NCI-H146 (cell line): ENCODE data around the gene TPH1.

Source experiments
- DNase-seq: peaks from one replicate; lab custom pipeline; 2025; lab: John Stamatoyannopoulos, UW

Gene TPH1

DNA sequence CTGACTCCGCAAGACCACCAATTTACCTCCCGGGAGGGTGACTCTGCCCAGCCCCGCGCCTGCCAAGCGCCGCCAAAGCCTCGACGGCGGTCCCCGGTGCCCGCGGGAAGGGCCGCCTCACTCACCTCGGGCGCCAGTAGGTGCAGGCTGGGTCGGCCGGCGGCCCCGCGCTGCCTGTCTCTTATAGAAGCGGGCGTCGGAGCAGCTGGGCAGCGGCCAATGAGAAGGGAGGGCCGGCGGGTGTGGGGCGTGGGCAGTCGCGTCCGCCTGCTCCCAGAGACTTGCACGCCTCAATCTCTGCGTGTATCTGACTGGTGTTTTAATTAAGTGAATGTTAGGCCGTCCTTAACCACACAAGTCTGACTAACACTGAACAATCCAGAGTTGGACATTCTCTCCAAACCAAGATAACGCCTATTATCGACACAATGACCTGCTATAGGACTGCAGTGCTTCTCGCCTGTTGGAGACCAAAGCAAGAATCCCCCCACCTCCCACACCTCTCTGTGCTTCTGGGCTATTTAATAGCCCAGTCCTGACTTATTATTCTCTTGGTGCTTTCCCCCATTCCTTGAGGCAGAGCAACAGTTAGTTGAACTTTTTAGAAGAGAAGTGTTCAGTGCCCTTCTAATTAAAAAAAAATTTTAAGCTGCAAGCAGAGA lies at the start of gene TPH1:
Gene TPH1 (minus strand): TSS at position 154 of the 662 bp plus-strand sequence. CDS start 5,507 bp downstream, outside the sequence.
- DNase-seq, result peak; percentile 77

DNA sequence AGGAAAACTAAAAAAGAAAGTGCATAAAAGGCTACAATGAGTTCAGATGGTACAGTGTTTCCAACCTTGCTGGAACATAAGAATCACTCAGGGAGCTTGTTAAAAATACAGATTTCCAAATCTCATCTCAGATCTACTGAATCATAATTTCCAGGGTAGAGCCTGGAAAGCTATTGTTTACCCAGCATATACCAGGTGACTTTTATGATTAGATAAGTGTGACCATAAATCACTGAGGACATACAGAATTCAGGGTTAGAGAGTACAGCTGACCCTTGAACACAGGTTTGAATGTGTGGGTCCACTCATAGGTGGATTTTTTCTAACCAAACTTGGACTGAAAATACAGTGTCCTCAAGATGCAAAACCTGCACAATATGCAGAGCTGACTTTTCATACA lies 47.9 kb upstream of the TPH1 start:
- DNase-seq, result no peak

DNA sequence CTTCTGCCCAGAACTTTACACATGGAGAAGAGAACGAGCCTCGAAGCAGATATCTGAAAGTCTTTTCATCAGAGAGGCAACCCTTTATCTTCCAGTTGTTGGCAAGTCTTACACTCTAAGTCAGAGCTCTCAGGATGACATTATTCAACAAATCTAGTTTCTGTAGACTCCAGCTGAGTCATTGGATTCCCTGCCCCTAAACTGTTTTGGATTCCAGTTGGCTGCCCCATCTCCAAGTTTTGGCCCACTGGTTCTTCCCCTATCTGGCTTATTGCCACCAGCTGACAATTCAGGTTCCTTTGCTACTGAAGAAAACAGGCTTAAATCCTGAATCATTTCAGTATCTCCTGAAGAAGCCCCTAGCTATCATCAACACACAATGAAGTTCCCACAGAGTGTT lies 45.7 kb upstream of the TPH1 start:
- DNase-seq, result no peak

DNA sequence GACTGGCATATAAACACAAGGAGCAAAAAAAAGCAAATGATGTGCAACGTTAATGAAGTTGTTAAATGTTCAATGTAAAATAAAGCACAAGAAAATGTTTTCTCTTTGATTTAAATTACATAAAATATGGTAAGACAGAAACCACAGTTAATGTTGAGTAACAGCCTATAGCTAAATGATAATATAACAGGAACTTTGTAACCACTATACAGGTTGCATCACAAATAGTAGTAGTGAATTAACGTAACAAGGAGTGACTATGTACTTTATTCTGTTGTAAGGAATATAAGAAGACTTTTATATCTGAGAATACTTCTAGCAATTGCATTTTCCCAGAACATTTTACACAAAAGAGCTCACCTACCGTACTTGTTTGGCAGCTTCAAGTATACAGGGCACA lies 42.9 kb upstream of the TPH1 start:
- no peak for DNase-seq

DNA sequence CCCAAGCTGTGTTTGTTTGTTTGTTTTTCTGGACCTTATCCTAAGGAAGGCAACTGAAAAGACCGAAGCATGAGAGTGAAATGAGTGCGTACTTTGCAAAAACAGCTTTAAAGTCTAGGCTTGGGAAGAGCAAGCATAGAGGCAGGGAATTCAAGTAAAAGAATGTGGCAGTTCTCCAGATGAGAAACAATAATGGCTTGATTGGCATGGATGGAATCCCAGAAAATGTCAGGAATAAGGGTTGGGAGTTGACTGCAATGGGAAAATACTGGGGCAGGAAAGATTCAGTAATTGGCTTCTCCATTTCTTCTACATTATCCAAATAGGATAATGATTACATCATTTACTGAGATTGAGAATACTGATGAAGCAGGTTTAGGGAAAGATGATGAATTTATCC lies 42.3 kb upstream of the TPH1 start:
- DNase-seq, result no peak

- no peak for DNase-seq
These were observed 35.5 kb upstream of the TPH1 start for GRCh38 chr11:18081551-18081950.

DNA sequence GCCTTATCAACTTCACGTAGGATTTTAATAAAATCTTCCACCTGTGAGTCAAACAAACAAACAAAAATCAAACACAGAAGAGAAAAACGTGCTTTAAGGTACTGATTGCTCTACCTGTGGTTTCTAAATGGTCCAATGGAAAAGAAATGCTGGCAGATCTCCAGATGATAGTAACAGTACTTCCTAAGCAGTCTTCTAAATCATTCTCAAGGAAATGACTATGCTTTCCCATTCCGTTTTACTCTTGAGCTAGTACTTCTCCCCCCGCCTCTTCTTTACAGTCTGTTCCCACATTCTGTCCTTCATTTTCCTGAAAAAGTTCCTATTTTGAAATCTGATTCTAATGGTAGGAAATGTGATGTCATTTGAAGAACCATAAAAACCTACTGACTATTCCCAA lies 34.4 kb upstream of the TPH1 start:
- no peak for DNase-seq

- DNase-seq, result no peak
These were observed 32.8 kb upstream of the TPH1 start for GRCh38 chr11:18078909-18079308.

DNA sequence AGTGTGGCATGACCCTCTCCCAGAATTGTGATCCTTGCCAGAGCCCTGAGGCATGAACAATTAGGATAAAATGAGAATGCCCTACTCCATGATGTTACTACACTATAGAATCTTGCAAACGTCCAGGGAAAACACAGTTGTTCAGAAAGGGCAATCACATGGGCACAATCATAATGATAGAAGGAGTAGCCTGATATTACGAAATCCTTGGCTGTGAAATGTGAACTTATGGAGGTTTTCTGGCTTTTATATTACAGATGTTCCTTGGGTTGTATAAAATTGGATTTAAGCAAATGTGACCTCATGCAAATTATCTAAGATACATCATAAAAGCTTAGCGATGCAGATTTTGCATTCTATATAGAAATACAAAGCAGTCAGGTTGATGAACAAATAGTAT lies 29.4 kb upstream of the TPH1 start:
- DNase-seq, result no peak

DNA sequence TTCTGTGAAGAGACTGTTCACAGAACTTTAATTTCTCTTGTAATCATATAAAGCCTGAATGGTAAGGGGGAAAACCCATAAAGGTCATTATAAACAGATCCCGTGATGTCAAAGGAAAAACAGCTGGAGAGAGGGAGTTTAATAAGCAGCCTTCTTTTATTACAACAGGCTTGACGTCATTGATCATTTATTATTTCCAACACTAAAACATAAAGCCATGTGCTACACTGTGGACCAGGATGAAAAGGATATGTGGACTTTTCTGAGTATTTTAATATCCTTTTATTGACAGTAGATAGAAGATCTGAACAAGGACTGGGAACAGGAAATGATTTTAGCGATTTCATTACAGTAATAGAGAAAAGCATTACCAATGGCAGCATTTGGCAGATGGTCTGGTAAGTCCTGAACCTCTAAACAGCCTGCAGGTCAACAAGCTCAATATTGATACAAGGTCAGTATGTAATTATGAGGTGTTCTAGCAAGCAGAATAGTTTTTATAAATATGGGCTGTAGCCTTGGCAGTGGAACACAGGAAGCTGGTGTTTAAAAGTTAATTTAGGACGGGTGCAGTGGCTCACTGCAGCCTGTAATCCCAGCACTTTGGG lies 25.1 kb upstream of the TPH1 start:
- DNase-seq, result peak; percentile 66

DNA sequence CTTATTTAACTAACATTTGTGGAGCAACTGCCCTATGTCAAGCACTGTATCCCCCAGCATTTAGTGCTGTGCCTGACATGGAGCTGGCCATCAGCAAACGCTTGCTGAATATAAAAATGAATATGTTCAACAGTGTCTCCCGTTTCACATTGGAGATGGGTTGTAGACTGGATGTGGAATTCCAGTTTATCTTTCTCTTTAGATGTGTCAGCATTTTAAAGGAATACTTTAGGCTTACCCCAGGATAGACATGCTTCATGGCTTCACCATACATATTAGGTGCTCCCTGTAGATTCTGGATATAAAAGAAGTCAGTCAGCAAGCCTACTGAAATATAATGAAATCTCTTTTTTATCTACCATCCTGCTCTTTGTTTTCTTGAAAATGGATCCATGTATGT lies 21.3 kb upstream of the TPH1 start:
- DNase-seq, result no peak

GRCh38 chr11:18066626-18067025 lies 20.6 kb upstream of the TPH1 start:
- no peak for DNase-seq

DNA sequence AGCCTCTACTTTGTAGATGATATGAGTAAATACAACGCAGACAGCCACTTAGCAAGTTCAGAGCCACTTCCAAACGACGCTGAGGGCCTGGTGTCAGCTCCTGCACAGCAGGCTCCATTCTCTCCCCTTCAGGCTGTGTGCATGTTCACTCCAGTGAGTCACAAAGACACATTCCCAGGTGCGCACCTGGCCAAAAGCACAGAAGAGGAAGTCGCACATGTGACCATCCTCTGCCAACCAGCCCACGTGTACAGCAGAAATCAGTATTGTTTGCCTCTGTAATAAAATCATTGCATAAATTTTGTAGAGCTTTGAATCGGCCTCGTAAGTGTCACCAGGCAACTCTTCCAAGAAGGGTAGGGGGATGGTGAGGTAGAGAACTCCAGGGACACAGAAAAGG lies 19.5 kb upstream of the TPH1 start:
- peak; percentile 90 for DNase-seq

DNA sequence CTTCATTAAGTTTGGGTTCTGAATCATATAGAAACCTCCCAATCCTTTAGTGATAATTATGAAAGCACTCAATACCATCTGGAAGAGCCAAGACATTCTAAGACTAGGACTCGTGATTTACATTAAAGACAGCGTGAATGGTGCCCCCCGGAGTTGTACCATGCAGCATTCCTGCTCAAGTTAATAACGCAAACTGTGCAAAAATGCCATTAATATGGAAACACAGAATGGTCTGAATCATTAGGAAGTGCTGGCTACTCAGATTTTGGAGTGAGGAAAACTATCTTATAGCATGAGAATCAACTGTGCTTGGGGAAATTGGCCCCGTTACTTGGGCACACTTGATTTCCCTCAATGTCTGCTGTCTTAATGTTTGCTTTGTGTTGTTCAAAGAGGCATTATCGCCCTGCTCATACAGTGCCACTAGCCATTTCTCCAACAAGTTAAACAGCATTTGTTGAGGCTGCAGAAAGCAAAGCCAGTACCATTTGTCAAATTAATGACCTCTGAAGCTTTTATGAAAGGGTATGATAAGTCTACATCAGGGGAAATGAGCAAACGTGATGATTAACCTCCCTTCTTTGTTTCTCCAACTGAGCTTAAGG lies 18.5 kb upstream of the TPH1 start:
- DNase-seq, result peak; percentile 58

GRCh38 chr11:18063862-18064434 lies 17.9 kb upstream of the TPH1 start:
- DNase-seq, result peak; percentile 47

DNA sequence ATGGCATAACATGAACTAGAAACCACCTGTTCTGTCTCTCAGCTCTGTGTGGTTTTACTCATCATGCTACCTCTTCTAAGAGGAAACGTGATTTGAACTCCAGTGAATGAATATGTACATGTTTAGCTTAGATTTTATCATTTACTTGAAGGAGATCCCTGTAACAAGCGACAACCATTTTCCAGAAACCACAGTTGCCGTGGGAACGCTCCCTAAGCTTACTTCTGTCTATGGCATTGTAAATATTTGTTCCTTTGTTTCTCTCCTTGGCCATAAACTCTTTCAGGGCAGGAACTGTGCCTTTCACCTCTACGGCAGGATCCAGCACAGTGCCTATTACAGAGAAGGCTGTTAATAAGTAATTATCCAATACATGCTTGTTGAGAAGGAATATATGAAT lies 17.1 kb upstream of the TPH1 start:
- DNase-seq, result peak; percentile 17

GRCh38 chr11:18061351-18061750 lies 15.3 kb upstream of the TPH1 start:
- no peak for DNase-seq

DNA sequence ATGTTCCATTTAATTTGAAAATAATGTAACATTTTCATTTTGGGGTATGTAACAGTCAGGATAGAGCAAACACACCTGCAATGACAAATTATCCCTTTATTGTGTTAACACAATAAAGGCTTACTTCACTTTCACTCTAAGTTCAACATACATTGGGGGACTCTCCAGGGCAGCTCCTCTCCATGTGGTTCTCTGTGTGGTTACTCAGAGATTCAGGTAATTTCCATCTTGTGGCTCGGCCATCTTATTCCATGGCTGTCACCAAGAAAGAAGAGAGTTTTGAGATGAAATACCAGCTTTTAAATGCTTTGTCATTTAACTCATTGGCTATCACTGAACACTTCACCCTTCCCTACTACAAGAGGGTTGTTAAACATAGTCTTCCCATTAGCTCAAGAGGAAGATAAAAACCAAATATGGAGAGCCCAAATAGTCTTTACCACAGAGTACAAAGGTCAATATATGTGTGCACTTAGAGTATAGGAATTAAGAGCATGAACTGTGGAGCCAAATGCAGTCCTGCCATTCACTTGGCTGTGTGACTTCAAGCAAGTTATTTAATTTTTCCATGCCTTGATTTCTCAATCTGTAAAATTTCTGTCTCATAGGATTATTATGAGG lies 10.6 kb upstream of the TPH1 start:
- peak; percentile 53 for DNase-seq

DNA sequence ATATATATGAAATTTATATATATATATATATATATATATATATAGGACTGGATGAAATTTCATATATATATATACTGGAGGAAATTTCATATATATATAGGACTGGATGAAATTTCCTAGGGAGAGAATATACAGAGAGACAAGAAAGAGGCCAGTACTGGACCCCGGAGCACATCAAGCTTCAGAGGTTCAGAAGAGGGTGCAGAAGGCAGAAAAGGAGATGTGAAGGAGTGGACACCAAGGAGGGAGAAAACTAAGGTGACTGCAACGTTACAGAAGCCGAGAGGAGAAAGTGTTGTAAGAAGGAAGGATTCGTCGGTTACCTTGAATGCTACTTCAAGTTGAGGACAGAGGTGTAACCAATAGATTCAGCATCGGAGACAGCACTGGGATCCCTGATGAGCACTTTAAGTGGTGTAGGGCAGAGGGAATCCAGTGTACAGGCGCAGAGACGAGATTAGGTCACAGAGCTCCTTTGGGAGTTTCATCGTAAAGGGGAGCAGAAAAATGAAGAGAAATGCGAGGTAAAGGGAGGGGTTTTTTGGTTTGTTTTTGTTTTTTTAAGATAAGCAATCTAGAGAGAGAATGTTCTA lies 8.5 kb upstream of the TPH1 start:
- DNase-seq, result no peak

- DNase-seq, result no peak
These were observed 4.8 kb upstream of the TPH1 start for GRCh38 chr11:18050848-18051247.

- no peak for DNase-seq
These were observed 9.6 kb downstream of the TPH1 start for GRCh38 chr11:18036456-18036855.

DNA sequence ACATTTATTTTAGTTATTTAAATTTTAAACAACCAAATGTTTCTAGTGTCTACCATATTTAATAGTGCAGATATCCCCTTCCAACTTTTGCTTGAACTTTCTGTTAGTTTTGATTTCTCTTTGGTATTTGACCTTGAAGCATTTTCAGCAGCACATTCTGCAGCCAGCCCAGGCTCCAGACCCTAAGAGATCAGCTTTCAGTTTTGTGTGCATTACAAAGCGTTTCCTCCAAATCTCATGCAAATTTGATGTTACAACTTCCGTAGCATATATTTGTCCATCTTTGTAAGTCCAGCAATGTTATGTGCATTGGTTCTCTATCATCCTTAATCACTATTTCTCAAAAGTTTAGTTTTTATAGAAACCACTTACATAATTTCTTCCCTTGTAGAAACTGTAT lies 18.6 kb downstream of the TPH1 start:
- DNase-seq, result no peak
